Upper lobe of left lung (tissue), 4 donors: ENCODE measurements around the gene FAM228B.

Experiments
- POLR2A ChIP-seq, 4 donors: fragments of 450-650 bp; IDR thresholded peaks; one replicate each; pipeline ENCODE4 v1.5.1; 2016 to 2017; ENCODE audit warnings: antibody characterized with exemption in 4 of 4, mild to moderate bottlenecking in 2 of 4
- POLR2AphosphoS5 ChIP-seq, 2 donors: sonication (generic); formaldehyde crosslinking; IDR thresholded peaks; one replicate each; pipeline ENCODE4 v1.5.1; 2017; ENCODE audit warnings: antibody characterized with exemption in 2 of 2
- TF ChIP-seq, protein P1 (sequence below), 6 experiments: fragments of 450-650 bp in 4 of 6; fragments of 200-600 bp in 2 of 6; sonication (generic) in 2 of 6; IDR thresholded peaks; one replicate each; pipeline ENCODE4 v1.5.1; 2016 to 2019; ENCODE audit warnings: antibody characterized with exemption in 6 of 6

DNA sequence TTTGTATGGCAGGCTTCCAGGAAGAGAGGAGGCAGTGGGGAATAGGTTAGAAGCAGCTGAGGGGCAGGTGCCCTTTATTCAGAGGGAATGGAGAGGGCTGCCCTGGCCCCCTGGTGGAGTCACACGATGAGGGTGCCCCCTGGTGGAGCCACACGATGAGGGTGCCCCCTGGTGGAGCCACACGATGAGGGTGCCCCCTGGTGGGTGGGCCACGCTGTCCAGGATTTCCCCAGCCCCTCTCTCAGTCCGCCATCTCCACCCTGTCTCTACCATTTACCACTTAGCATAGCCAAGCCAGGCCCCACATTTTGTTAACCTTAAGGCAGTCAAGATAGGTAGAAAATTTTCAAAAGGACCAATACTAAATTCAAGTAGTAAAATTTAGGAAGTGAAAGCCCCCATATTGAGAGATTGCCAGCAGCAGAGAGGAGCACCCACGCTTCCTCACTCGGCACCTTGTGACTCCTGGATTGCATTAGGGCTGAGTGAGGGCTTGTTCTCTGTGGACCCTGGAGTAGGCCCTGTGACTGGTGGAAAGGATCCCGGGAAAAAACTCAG, 41.2 kb downstream of the FAM228B start:
- TF ChIP-seq, protein P1, sequence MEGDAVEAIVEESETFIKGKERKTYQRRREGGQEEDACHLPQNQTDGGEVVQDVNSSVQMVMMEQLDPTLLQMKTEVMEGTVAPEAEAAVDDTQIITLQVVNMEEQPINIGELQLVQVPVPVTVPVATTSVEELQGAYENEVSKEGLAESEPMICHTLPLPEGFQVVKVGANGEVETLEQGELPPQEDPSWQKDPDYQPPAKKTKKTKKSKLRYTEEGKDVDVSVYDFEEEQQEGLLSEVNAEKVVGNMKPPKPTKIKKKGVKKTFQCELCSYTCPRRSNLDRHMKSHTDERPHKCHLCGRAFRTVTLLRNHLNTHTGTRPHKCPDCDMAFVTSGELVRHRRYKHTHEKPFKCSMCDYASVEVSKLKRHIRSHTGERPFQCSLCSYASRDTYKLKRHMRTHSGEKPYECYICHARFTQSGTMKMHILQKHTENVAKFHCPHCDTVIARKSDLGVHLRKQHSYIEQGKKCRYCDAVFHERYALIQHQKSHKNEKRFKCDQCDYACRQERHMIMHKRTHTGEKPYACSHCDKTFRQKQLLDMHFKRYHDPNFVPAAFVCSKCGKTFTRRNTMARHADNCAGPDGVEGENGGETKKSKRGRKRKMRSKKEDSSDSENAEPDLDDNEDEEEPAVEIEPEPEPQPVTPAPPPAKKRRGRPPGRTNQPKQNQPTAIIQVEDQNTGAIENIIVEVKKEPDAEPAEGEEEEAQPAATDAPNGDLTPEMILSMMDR (IDR thresholded peaks at IDR 0.05) = peak in 5 of 6 experiments; percentile 22 to 94 (median 68)
- TF ChIP-seq POLR2A (IDR thresholded peaks at IDR 0.05) = no peak
- no peak for TF ChIP-seq POLR2AphosphoS5 (IDR thresholded peaks at IDR 0.05)
